Ishikawa (cell line): ENCODE results near the gene LYRM2.

Experiments used
- CEBPB ChIP-seq: IDR thresholded peaks from 2 replicates; pipeline ENCODE4 v1.6.1; 2012
- EGR1 ChIP-seq: IDR thresholded peaks from 2 replicates; pipeline ENCODE4 v1.6.1; 2012
- TEAD4 ChIP-seq: IDR thresholded peaks from 2 replicates; pipeline ENCODE4 v1.6.1; 2012
- YY1 ChIP-seq: IDR thresholded peaks from 2 replicates; pipeline ENCODE4 v1.6.1; 2012; ENCODE audit warnings: low read depth
- TF ChIP-seq, protein P1 (sequence below): IDR thresholded peaks from 2 replicates; pipeline ENCODE4 v1.6.1; 2012

DNA sequence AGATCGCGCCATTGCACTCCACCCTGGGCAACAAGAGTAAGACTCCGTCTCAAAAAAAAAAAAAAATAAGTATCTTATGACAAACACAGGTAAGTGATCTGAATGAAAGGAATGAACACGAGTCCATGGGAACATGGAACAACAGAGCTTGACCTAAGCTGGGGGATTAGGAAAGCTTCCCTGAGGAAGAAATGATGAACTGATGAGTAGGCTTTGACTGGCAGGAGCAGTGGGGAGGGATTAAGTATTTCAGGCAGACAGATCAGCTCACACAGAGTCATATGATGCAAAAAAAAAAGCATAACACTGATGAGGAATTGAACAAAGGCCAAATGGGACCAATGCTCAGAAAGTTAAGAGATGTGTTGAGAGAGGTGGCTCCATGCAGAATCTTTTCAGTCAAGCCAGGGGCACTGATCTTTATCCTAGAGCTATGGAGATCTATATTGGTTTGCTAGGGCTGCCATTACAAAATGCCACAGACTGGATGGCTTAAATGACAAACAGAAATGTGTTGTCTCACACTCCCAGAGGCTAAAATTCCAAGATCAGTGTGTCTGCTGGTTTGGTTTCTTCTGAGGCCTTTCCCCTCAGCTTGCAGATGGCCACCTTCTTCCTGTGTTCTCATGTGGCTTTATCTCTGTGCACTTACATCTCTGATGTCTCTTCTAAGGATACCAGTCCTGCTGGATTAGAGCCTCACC, 120.0 kb downstream of the LYRM2 start:
- TF ChIP-seq TEAD4 (no peak), YY1 (no peak), CEBPB (no peak), EGR1 (no peak)
- TF ChIP-seq, protein P1, sequence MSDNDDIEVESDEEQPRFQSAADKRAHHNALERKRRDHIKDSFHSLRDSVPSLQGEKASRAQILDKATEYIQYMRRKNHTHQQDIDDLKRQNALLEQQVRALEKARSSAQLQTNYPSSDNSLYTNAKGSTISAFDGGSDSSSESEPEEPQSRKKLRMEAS: no peak
